SK-N-SH treated with all-trans-retinoic acid at 6 μM for 48 hours (cell line): ENCODE results near the gene SNED1.

Source experiments
- GLIS3 ChIP-seq: fragments of 250-450 bp; sonication (Bioruptor Pico); IDR thresholded peaks from 2 replicates; pipeline ENCODE4 v1.5.0; 2020; ENCODE audit warnings: mild to moderate bottlenecking, moderate library complexity
- PATZ1 ChIP-seq: fragments of 250-450 bp; sonication (Bioruptor Pico); IDR thresholded peaks from 2 replicates; pipeline ENCODE4 v1.8.0; 2020; ENCODE audit warnings: mild to moderate bottlenecking, moderate library complexity, borderline replicate concordance
- POU6F1 ChIP-seq: fragments of 250-450 bp; sonication (Bioruptor Pico); IDR thresholded peaks from 2 replicates; pipeline ENCODE4 v1.8.0; 2021; ENCODE audit warnings: low read depth, mild to moderate bottlenecking, moderate library complexity, borderline replicate concordance
- TOX ChIP-seq: fragments of 250-450 bp; sonication (Bioruptor Pico); IDR thresholded peaks from 2 replicates; pipeline ENCODE4 v1.8.0; 2021; ENCODE audit warnings: mild to moderate bottlenecking, moderate library complexity, borderline replicate concordance
- ZFP3 ChIP-seq: fragments of 250-450 bp; sonication (Bioruptor Pico); IDR thresholded peaks from 2 replicates; pipeline ENCODE4 v1.5.0; 2020; ENCODE audit warnings: mild to moderate bottlenecking, moderate library complexity

GRCh38 chr2:241080405-241081189, 82.2 kb downstream of the SNED1 start:
- TF ChIP-seq POU6F1 (CRISPR knock-in tag) (no peak), GLIS3 (CRISPR knock-in tag) (no peak), ZFP3 (CRISPR knock-in tag) (no peak), PATZ1 (no peak), TOX (CRISPR knock-in tag) (no peak)
